Fibroblast of skin of scalp (primary cell): ENCODE measurements around the gene NPTX1.

Source experiments
- DNase-seq: peaks from one replicate; pipeline ENCODE4 v3.0.0-alpha.2; 2013

Gene NPTX1

DNA sequence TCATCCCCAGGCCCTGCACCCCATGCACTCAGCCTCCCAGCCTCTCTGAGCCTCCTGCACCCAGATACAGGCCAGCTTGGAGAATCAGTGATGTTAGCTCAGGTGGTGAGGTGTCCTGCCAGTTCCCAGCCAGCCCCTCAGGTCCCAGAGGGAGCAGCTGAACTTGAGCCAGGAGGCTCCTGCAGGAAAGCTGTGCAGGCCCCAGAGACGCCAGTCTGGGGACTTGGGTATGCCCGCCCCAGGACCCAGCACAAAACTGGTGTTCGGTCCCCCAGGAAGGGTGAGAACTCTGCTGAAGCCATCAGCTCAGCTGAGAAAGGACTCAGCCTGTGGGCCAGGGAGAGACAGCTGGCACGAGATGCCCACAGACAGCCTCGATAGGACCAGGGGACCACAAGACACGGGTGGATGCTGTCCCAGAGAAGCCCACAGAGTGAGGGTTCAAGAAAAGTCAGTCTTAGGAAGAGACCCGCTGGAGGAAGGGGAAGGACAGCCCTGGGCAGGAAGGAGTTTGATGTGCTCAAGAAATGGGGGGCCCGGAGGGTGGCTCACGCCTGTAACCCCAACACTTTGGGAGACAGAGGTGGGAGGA, 50.5 kb downstream of the NPTX1 start:
- DNase-seq = no peak

DNA sequence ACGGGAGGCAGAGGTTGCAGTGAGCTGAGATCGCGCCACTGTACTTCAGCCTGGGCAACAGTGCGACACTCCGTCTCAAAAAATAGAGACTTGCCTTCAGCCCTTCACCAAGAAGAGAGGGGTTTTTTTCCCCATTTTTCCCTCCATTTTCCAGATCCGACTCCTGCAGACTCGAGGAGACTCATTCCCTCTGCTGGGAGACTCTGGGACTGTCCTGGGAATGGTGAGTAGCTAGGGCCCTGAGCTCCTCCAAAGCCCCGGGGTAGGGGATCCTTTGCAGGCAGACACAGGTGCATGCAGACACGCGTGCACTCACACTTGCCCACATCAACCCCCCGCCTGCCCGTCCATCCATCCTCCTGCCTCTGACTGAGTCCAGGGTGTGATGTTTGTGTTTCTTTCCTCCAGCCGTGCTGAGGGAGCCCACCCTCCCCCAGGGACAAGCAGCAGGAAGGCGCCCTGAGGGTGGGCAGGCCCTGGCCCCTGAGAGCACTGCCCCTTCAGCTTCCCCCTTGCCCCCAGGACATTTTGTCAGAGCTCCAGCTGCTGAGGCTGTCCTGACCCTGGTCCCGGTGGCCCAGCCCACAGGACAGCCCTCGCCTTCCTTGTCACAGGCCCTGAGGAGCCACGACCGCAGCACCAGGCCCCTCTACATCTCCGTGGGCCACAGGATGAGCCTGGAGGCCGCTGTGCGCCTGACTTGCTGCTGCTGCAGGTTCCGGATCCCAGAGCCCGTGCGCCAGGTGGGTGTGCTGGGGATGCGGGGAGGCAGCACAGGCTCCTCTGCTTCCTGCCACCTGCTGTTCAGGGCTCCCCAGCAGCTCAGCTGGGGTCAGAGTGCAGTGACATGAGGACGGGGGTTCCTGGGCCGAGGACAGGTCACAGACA, 51.3 kb downstream of the NPTX1 start:
- DNase-seq = no peak

DNA sequence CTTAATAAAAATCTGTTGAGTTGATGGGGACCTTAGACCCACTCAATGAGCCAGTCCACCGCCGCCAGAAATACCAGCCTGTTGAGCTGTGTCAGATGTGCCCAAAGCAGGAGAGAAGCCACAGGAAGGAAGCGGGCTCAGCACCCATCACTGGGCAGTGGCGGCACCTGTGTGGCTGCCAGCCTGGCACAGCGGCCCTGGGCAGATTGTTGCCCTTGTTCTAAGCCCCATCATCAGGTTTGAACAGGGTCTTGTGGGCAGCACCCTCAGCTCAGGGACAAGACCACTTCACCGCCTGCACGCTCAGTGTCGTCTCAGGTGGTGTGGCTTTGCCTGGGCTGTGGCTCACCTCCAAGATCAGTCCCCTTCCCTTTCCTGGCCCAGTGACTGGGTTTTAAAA, 52.1 kb downstream of the NPTX1 start:
- no peak for DNase-seq

DNA sequence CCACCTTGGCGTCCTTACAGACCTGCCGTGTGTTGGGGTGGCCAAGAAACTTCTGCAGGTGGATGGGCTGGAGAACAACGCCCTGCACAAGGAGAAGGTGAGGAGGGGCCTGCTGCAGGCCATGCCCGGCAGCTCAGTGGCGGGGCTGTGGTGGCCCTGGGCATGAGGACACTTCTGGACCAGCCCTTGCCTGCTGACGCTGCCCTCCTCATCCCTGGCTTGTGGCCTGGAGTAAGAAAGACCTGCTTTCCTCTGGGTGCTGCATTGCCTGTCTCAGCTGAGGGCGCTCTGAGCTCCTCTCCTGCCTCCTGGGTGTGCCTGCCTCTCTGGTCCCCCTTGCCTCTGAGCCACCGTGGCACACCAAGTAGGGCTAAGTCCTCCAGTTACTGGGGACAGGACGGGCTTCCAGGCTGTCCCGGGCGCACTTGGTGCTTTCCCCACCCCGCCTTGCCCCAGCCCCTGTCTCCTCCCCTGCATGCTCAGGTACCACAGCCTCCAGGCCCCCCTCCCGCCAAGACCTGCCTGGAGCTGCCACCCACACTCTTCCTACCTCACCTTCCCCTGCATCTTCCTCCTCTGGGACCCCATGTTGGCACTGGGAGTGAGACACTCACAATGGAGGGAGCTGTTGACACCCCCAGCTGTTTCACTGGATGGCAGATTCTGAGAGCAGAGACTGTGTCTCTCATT, 52.7 kb downstream of the NPTX1 start:
- DNase-seq = no peak

DNA sequence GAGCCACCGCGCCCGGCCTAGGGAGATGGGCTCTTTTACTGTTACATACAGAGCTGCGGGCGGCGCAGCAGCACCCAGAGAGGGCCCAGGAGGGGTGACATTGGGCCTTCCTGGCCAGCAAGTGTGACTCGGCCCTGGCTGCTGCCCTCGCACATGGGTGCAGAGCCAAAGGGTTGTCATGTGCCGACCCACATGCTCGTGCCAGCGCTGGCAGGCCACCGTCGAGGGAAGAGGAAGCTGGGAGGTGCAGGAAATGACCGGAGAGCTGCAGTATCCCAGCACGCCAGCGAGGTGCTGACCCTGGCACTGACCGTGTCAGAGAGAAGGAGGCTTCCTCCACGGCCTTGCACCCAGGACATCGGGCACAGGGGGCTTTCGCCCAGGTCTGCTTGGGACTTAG, 53.4 kb downstream of the NPTX1 start:
- DNase-seq = no peak

DNA sequence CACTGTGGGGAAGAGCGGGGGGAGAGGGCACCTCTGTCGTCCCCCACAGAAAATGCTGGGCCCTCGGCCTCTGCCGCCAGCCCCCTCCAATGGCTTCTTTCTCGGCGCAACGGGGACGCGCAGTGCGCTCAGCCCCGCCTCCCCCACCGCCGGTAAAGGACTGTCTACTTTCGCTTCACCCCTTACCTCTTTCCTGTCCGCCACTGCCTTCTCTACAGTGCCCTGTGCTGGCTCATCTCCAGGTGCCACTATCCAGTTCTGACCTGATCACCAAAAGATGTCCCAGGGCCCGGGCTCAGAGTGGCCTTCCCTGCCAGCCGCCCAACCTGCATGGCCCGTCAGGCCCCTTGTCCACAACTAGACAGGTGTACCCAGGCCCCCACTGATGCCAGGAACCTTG, 54.1 kb downstream of the NPTX1 start:
- no peak for DNase-seq

DNA sequence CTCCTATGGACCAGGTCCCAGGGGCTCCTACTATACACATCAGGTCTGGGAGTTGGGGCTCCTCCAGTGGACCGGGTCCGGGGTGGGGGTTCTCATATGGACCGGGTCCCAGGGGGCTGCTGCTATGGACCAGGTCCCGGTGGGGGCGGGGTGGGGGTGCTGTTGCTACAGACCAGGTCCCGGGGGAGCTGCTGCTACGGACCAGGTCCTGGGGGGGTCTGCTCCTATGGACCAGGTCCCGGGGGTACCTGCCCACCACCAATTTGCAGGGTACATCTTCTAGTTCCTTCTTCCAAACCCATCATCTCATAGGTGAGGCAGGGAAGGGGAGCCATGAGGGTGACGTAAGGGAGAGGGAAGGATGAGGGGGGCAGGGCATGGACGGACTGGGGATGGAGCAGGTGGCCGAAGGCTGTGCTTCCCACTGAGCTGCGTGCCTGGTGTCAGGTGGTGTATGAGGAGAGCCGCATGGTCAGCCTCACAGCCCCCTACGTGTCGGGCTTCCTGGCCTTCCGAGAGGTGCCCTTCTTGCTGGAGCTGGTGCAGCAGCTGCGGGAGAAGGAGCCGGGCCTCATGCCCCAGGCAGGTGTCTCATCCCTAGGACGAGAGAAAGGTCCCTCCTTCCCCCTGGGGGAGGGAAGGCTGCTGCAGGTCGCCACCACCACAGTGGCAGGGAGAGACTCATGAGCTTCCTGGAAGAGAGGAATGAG, 54.9 kb downstream of the NPTX1 start:
- no peak for DNase-seq

DNA sequence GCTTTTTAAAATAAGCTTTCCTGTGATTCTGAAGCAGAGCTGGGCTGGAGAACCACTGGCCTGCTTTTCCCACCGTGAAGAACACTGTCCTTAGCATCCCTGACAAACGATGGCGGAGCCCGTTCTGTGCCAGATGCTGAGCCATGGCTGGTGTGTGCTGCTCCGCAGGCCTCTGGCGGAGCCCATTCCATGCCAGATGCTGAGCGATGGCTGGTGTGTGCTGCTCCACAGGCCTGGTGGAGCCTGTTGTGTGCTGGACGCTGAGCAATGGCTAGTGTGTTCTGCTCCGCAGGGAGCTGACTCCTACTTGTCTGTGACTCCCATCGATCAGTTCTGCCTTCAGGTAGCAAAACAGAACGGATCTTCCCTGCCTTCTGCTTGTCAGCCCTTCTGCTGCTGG, 57.2 kb downstream of the NPTX1 start:
- no peak for DNase-seq

DNA sequence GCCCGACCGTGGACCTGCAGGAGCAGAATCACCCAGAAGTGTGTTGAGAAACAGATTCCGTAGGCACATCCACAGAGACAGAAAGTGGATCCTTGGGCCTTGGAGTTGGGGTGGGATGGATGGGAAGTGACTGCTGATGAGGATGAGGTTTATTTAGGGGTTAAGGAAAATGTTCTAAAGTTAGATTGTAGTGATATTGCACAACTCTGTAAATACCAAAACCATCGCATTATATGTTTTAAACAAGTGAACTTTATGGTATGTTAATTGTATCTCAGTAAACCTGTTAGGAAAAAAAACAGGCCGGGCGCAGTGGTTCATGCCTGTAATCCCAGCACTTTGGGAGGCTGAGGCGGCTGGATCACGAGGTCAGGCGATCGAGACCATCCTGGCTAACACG, 57.8 kb downstream of the NPTX1 start:
- DNase-seq = no peak
